WERI-Rb-1 (cell line): ENCODE results near the gene ZSWIM8.
A peak's percentile ranks its signal among the peaks of the same experiment; 100 is the strongest.

Experiments used
- DNase-seq: peaks from one replicate; pipeline ENCODE4 v3.0.0-alpha.2; 2020
- H3K27ac ChIP-seq: fragments of 250-450 bp; sonication (Bioruptor Pico); 2 replicates; pipeline ENCODE4 v1.5.1; 2020; ENCODE audit warnings: mild to moderate bottlenecking, moderate library complexity
- H3K27me3 ChIP-seq: fragments of 250-450 bp; sonication (Bioruptor Pico); 2 replicates; pipeline ENCODE4 v1.5.1; 2021; ENCODE audit warnings: mild to moderate bottlenecking, low read depth, moderate library complexity; ENCODE audit not compliant: insufficient read depth, severe bottlenecking
- H3K36me3 ChIP-seq: fragments of 250-450 bp; sonication (Bioruptor Pico); 2 replicates; pipeline ENCODE4 v1.5.1; 2020; ENCODE audit warnings: mild to moderate bottlenecking, moderate library complexity
- H3K4me3 ChIP-seq: 2 replicates; pipeline ENCODE4 v1.5.1; 2011; ENCODE audit warnings: low read depth, mild to moderate bottlenecking, control low read depth, low read length
- H3K9me3 ChIP-seq: fragments of 250-450 bp; sonication (Bioruptor Pico); 2 replicates; pipeline ENCODE4 v1.5.1; 2021; ENCODE audit warnings: mild to moderate bottlenecking, moderate library complexity; ENCODE audit not compliant: severe bottlenecking
- CTCF ChIP-seq: IDR thresholded peaks from 2 replicates; pipeline ENCODE4 v1.5.1; 2011; ENCODE audit warnings: low read depth, mild to moderate bottlenecking, control low read depth, inconsistent platforms, low read length

Gene ZSWIM8

GRCh38 chr10:73800560-73801252 lies 15.3 kb downstream of the ZSWIM8 start:
- peaks cover 71% of the 10 kb centered on the region for H3K36me3 ChIP-seq
- H3K27me3 ChIP-seq, result no peaks in the 10 kb centered on the region
- no peaks in the 10 kb centered on the region for H3K9me3 ChIP-seq
- no peak overlapping the region for H3K27ac ChIP-seq
- TF ChIP-seq CTCF, result no peak
- DNase-seq, result no peak
- H3K4me3 ChIP-seq, result no peak overlapping the region

GRCh38 chr10:73801253-73801590 lies 15.8 kb downstream of the ZSWIM8 start:
- no peak for TF ChIP-seq CTCF
- no peak for DNase-seq
- H3K27me3 ChIP-seq, result no peaks in the 10 kb centered on the region
- H3K36me3 ChIP-seq, result peaks cover 76% of the 10 kb centered on the region
- H3K27ac ChIP-seq, result no peak overlapping the region
- no peak overlapping the region for H3K4me3 ChIP-seq
- no peaks in the 10 kb centered on the region for H3K9me3 ChIP-seq

- no peak overlapping the region for H3K4me3 ChIP-seq
- TF ChIP-seq CTCF, result 0 out of 2 replicates have a peak, but pooled peaks have one; percentile 1
- H3K36me3 ChIP-seq, result peaks cover 76% of the 10 kb centered on the region
- no peak overlapping the region for H3K27ac ChIP-seq
- no peak for DNase-seq
- no peaks in the 10 kb centered on the region for H3K9me3 ChIP-seq
- H3K27me3 ChIP-seq, result no peaks in the 10 kb centered on the region
Measured at GRCh38 chr10:73802276-73802991, 17.0 kb downstream of the ZSWIM8 start.

GRCh38 chr10:73803680-73804286 lies 18.4 kb downstream of the ZSWIM8 start:
- H3K27me3 ChIP-seq, result no peaks in the 10 kb centered on the region
- DNase-seq, result no peak
- peaks cover 63% of the 10 kb centered on the region for H3K36me3 ChIP-seq
- H3K27ac ChIP-seq, result no peak overlapping the region
- no peak overlapping the region for H3K4me3 ChIP-seq
- H3K9me3 ChIP-seq, result no peaks in the 10 kb centered on the region
- no peak for TF ChIP-seq CTCF

GRCh38 chr10:73806176-73806950 lies 21.0 kb downstream of the ZSWIM8 start:
- Histone ChIP-seq H3K27me3 (no peaks in the 10 kb centered on the region), H3K4me3 (no peak overlapping the region), H3K27ac (no peak overlapping the region), H3K9me3 (no peaks in the 10 kb centered on the region), H3K36me3 (peaks cover 50% of the 10 kb centered on the region)
- DNase-seq, result no peak
- no peak for TF ChIP-seq CTCF
